Mesothelial cell of epicardium (in vitro differentiated cells): ENCODE measurements around the gene SLC5A1. TPM values are rescaled to one million over a fixed set of nuclear protein-coding genes. Genes with fewer than 3 reads are reported as not detected.

ENCODE experiments used
- DNase-seq, 2 experiments: peaks; one replicate each; pipeline ENCODE4 v3.0.0; 2021; ENCODE audit warnings: low spot score in 2 of 2; ENCODE audit not compliant: unreplicated experiment in 2 of 2
- H3K27ac Mint-ChIP-seq: 2 replicates; pipeline ENCODE4 v1.8.0; 2021; ENCODE audit warnings: mixed read lengths
- H3K27me3 Mint-ChIP-seq: 2 replicates; pipeline ENCODE4 v1.8.0; 2021; ENCODE audit warnings: low read depth, mixed read lengths
- H3K36me3 Mint-ChIP-seq: 2 replicates; pipeline ENCODE4 v1.8.0; 2021; ENCODE audit warnings: mixed read lengths
- H3K4me1 Mint-ChIP-seq: 2 replicates; pipeline ENCODE4 v1.8.0; 2021; ENCODE audit warnings: mixed read lengths
- H3K4me3 Mint-ChIP-seq: 2 replicates; pipeline ENCODE4 v1.8.0; 2021; ENCODE audit warnings: mild to moderate bottlenecking, moderate library complexity, mixed read lengths
- H3K9me3 Mint-ChIP-seq: 2 replicates; pipeline ENCODE4 v1.8.0; 2021; ENCODE audit warnings: mixed read lengths
- total RNA-seq: library from RNA; stranded (reverse); gene quantifications from 3 replicates; pipeline ENCODE4 v1.2.1, GENCODE V29; 2021
- TF ChIP-seq, protein P1 (sequence below): fragments of 200-600 bp; sonication (generic); IDR thresholded peaks from one replicate; pipeline ENCODE4 v1.5.0; 2021; ENCODE audit warnings: antibody characterized with exemption; ENCODE audit not compliant: unreplicated experiment

The SLC5A1 gene
- total RNA-seq, 1 donor from 2014 or later: not detected

DNA sequence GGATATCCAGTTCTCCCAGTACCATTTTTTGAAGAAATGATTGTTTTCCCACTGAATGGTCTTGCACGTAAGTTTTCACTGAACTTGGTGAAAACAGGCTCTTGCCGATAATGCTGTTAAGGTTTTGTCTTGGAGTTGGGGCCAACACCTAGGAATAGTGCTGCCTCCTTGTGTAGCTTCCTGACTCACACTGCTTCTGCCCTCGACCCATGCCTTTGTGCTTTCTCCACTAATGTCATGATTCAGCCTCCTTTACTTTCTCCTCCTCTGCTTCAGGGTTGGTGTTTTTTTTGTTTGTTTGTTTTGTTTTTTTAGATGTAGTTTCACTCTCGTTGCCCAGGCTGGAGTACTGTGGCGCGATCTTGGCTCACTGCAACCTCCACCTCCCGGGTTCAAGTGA, 30.2 kb downstream of the SLC5A1 start:
- peaks cover 43% of the 10 kb centered on the region for H3K27me3 Mint-ChIP-seq
- H3K9me3 Mint-ChIP-seq: no peaks in the 10 kb centered on the region
- H3K36me3 Mint-ChIP-seq: no peaks in the 10 kb centered on the region
- no peak overlapping the region for H3K27ac Mint-ChIP-seq
- no peak overlapping the region for H3K4me3 Mint-ChIP-seq
- DNase-seq: no peak
- H3K4me1 Mint-ChIP-seq: no peaks in the 10 kb centered on the region
- TF ChIP-seq, protein P1, sequence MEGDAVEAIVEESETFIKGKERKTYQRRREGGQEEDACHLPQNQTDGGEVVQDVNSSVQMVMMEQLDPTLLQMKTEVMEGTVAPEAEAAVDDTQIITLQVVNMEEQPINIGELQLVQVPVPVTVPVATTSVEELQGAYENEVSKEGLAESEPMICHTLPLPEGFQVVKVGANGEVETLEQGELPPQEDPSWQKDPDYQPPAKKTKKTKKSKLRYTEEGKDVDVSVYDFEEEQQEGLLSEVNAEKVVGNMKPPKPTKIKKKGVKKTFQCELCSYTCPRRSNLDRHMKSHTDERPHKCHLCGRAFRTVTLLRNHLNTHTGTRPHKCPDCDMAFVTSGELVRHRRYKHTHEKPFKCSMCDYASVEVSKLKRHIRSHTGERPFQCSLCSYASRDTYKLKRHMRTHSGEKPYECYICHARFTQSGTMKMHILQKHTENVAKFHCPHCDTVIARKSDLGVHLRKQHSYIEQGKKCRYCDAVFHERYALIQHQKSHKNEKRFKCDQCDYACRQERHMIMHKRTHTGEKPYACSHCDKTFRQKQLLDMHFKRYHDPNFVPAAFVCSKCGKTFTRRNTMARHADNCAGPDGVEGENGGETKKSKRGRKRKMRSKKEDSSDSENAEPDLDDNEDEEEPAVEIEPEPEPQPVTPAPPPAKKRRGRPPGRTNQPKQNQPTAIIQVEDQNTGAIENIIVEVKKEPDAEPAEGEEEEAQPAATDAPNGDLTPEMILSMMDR: no peak

DNA sequence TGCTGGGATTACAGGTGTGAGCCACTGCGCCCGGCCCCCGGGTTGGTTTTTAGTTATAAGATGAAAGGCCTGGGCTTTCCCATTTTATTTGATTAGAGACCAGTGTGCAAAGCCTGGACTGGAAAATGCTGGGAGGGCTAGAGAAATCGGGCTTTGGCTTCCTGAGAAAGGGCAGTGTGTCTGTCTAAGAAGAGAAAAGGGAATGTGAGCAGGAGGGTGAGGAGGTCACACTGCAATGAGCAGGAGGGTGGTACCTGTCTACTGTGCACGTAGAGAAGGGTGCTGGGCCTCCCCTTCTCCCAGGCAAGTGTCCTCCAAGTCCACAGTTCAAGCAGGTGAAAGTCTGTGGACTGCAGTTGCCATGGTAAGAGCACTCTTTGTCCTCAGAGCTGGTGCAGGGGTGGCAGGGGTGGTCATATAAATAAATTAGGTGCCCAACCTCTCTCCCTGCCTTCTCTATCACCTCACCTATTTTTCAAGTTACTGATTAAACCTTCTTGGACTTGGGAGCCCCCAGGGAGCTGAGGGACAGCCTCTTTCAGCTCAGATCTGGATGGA, 30.8 kb downstream of the SLC5A1 start:
- Mint-ChIP-seq H3K27ac (no peak overlapping the region), H3K36me3 (no peaks in the 10 kb centered on the region), H3K9me3 (no peaks in the 10 kb centered on the region), H3K4me1 (peaks cover under 1% of the 10 kb centered on the region), H3K27me3 (peaks cover 43% of the 10 kb centered on the region), H3K4me3 (no peak overlapping the region)
- DNase-seq: no peak
- TF ChIP-seq, protein P1: no peak

DNA sequence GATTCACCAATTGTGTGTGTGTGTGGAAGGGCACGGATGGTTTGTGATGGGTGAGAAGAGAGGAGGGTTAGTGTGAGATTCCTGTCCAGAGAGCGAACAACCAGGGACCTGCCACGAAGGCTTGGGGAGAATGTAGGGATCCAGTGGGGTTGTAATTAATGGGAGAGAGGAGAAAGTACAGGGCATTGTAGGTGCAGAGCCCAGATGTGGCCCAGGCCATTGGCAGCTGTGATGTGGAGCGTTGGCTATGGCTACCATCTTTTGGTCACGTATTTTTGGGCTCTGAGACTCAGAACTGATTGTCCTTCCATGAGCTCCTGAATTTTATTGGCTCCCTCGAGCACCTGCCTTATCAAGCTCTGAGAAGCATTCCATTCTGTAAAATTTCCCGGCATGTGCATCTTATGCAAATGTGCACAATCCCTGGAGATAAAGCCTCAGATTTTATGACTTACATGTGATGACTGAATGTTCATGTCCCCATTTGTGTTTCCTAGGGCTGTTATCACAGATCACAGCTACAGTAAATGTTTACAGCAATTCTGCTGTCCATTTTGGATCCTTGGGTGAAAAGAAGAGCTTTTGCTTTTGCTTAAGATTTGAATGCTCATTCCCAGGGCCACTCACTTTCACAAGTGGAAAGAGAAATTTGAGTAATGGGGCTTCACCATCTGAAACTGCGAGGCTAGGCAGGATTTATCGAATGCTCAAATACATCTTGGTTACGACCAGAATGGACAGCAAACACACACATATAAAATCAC, 33.1 kb downstream of the SLC5A1 start:
- no peak for DNase-seq
- Mint-ChIP-seq H3K9me3 (no peaks in the 10 kb centered on the region), H3K4me1 (peaks cover 9% of the 10 kb centered on the region), H3K27ac (no peak overlapping the region), H3K27me3 (peaks cover 41% of the 10 kb centered on the region), H3K36me3 (no peaks in the 10 kb centered on the region), H3K4me3 (no peak overlapping the region)
- TF ChIP-seq, protein P1: no peak

DNA sequence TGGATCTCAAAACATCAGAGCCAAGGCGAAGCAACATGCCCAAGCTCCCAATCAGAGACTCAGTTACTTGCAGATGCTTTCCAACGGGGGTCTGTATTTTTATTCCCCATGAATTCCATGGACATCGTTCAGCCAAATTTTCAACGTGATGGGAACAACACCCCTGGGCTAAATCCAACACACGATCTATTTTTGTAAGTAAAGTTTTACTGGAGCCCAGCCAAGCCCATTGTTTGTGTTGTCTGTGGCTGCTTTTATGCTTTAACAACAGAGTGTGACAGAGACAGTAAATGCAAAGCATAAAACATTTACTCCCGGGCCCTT, 33.7 kb downstream of the SLC5A1 start:
- H3K27ac Mint-ChIP-seq: no peak overlapping the region
- H3K4me1 Mint-ChIP-seq: peaks cover 9% of the 10 kb centered on the region
- no peak for DNase-seq
- H3K4me3 Mint-ChIP-seq: no peak overlapping the region
- peaks cover 37% of the 10 kb centered on the region for H3K27me3 Mint-ChIP-seq
- no peaks in the 10 kb centered on the region for H3K9me3 Mint-ChIP-seq
- no peaks in the 10 kb centered on the region for H3K36me3 Mint-ChIP-seq
- TF ChIP-seq, protein P1: no peak

DNA sequence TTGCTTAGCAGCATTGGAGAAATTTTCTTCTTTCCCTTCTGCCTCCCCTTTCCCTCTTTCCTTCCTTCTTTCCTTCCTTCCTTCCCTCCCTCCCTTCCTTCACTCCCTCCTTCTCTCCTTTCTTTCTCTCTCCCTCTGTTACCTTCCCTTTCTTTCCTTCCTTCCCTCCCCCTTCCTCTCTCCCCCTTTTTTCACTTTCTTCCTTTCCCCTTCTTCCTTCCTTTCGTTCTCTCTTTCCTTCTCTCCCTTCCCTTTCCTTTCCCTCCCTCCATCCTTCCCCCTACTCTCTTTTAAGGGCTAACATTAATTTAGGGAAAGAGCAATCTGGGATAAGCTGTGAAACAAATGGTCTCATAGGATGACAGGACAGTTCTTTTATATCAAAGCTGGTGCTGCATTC, 34.1 kb downstream of the SLC5A1 start:
- no peak overlapping the region for H3K4me3 Mint-ChIP-seq
- H3K36me3 Mint-ChIP-seq: no peaks in the 10 kb centered on the region
- H3K27ac Mint-ChIP-seq: no peak overlapping the region
- H3K4me1 Mint-ChIP-seq: peaks cover 9% of the 10 kb centered on the region
- no peaks in the 10 kb centered on the region for H3K9me3 Mint-ChIP-seq
- H3K27me3 Mint-ChIP-seq: peaks cover 35% of the 10 kb centered on the region
- DNase-seq: no peak
- TF ChIP-seq, protein P1: no peak
